T-helper 22 cell (primary cell): ENCODE results near the gene MEIOB.
"Not testable (repeated sequence)": the region's sequence is repeated elsewhere in the genome, so short reads cannot be mapped to it uniquely, and the experiment has no call there.

Experiments used
- DNase-seq: peaks from one replicate; pipeline ENCODE4 v3.0.0-alpha.2; 2020; ENCODE audit warnings: low read depth

The MEIOB gene

DNA sequence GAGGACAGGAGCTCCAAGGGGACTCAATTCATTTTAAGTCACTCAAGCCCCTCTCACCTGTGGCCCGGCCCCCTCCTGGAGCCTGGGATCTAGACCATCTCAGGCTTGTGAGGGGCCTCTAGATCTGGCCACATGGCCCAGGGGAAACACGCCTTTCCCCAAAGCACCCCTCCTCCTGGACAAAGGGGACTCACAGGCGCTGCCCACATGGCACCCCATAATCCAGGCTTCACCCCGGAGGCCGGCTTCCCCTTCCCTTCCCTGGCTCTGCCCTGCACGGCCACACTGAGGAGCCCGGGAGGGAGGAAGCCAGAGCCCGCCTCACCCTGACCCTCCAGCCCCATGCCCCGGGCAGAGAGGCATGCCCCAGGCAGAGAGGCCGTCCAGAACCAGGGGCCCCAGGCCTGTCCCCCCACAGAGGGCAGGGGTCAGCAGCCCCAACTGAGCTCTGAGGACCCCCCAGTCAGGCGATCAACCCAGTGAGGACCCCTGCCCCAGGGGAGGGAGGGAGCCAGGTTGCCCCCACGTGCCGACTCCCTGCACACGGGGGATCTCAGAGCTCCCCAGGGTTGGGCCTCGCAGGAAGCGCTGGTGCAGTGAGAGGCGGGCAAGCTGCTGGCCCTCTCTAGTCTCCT, 35.4 kb upstream of the MEIOB start:
- no peak for DNase-seq

- DNase-seq: no peak
Observed at GRCh38 chr16:1906846-1907165, 34.8 kb upstream of the MEIOB start.

DNA sequence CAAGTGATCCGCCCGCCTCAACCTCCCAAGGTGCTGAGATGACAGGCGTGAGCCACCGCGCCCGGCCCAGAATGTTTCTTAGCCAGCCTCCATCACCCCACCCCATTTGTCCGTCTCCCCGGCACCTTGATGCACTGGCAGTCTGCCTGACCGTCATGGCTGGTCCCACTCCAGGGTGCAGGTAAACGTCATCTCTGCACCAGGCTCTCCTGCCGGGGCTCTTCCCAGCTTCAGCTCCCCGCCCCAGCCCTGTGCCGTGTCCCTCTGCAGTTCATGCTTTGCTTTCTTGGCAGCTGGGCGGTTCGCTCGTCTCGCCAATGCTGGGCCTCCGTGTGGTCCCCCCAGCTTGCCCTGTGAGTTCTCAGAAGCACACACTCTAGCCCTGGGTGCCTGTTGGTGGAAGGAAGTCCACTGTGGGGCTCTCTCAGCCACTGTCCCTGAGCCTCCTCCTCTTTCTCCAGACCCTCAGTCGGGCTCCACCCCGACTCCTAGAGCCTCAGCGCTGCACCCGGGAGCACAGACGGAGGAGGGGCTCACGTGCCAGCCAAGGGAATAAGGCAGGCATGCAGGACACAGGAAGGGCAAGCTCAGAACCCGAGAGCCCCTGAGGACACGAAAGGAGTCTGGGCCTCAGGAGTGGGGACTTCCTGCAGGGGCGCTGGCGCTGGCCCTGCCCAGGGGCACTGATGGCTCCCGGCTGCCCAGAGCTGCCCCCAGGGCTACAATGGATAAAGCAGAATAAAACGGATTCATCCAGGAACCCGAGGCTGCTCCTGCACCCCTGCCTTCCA, 34.3 kb upstream of the MEIOB start:
- no peak for DNase-seq

- no peak for DNase-seq
Observed at GRCh38 chr16:1903845-1904840, 32.2 kb upstream of the MEIOB start.

DNA sequence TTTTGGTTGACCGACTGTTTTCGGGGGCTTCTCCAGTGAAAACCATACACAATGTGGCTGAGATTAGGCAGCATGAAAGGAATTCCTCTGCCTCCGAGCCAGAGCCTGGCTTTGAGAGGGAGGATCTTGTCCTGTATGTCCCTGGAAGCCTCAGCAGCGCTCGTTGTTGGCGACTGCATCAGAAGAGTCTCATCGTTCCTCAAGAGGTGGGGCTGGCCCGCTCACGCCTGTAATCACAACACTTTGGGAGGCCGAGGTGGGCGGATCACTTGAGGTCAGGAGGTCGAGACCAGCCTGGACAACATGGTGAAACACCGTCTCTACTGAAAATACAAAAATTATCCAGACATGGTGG, 31.2 kb upstream of the MEIOB start:
- no peak for DNase-seq

DNA sequence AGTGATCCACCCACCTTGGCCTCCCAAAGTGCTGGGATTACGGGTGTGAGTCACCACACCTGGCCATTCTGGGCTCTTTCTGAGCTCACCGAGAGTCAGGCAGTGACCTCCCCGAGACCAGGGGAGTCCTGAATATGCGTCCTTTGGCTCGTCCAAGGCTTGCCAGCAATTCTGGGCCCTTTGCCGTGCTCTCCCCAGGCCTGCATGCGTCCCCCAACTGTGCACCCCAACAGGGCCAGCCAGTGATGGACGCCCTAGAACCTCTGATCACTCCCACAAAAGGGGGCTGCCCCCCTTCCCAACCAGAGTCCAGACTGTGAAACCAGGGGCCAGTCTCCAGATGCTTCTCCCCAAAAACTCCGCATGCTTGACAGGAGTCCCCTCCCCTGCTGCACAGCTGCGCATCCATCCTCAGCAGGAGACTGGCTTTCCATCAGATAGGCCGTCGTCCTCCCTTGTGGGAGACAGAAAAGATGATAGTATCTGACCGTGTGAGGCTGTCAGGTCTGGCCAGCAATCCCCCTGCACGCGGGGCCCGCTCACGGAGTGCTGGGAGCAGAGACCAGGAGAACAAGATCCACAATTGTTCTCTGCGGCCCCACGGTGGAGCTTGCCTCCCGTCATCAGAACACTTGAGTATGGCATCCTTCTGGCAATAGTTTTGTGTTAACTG, 30.7 kb upstream of the MEIOB start:
- DNase-seq: no peak

- no peak for DNase-seq
Observed at GRCh38 chr16:1900452-1900774, 28.4 kb upstream of the MEIOB start.

DNA sequence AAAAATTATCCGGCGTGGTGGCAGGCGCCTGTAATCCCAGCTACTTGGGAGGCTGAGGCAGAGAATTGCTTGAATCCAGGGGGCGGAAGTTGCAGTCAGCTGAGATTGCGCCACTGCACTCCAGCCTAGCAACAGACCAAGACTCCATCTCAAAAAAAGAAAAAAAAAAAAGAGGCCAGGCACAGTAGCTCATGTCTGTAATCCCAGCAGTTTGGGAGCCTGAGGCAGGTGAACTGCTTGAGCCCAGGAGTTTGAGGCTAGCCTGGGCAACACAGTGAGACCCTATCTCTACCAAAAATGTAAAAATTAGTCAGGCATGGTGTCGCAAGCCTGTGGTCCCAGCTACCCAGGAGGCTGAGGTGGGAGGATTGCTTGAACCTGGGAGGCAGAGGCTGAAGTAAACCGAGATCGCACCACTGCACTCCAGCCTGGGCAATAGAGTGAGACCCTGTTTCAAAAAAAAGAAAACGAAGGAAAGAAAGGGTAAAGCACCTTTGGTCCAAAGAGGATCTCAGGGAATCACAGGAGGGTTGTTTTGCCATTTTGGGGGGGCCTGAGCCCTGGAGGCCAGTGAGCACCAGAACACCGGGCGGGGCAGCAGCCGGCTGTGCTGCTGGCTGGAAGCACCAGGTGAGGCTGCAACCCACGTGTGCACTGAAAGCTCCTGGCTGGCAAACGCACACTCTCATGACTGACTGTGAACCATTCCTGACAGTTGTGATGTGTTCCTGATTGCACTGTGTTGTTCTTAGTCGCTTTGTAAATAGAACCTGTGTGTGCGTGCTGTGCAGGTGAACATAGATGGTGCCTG, 27.9 kb upstream of the MEIOB start:
- DNase-seq: no peak

DNA sequence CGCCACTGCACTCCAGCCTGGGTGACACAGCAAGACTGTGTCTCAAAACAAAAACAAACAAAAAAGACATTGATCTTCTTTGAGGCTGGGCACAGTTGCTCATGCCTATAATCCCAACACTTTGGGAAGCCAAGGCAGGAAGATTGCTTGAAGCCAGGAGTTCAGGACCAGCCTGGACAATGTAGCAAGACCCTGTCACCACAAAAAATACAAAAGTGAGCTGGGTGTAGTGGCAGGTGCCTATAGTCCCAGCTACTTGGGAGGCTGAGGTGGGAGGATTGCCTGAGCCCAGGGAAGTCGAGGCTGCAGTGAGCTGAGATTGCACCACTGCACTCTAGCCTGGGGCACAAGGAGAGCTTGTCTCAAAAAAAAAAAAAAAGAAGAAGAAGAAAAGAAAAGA, 25.7 kb upstream of the MEIOB start:
- DNase-seq: not testable (repeated sequence)

GRCh38 chr16:1895949-1896675, 24.1 kb upstream of the MEIOB start:
- DNase-seq: no peak

- no peak for DNase-seq
Observed at GRCh38 chr16:1895068-1895467, 23.1 kb upstream of the MEIOB start.

- DNase-seq: no peak
Observed at GRCh38 chr16:1890708-1891050, 18.7 kb upstream of the MEIOB start.

DNA sequence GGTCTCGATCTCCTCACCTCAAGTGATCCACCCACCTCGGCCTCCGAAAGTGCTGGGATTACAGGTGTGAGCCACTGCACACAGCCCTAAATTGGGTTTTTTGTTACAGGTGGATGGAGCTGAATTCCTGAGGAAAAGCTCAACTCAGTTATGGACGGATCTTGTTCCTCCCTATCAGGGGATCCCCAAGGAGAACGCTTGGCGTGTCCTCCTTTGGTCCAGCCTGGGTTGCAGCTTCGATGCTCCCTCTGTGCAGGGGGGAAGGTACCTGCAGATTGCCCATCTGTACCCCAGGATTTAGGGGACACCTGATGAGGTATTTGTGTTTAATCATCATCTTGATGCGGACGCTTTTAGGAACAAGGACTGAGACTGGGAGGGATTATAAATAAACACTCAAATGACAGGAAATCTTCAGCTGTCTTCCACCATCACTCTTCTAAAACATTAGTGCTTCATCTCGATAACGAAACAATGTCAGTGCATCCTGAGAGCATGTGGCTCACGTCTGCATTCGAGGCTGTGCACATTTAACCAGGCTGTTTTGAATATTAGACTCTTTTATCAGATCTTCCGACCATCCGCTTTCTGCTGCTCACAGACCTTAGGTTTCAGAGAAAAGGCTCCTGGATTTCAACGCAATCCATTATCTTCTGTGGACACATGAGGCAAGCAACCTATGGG, 18.2 kb upstream of the MEIOB start:
- DNase-seq: no peak

- DNase-seq: no peak
Observed at GRCh38 chr16:1887711-1888354, 15.9 kb upstream of the MEIOB start.

DNA sequence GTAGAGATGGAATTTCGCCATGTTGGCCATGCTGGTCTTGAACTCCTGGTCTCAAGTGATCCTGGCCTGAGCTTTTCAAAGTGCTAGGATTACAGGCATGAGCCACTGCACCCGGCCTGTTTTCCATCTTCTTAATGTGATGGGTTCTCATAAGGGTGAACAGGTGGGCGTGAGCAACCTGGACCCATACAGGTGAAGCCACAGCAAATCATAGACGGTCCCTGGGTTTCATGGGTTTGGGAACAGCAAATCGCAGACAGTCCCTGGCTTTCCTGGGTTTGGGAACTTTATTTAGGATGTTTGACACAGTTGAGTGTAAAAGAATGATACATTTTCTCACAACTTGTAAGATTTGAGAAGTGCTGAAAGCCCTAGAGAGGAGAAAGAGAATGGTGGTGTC, 12.9 kb upstream of the MEIOB start:
- no peak for DNase-seq

GRCh38 chr16:1884155-1884760, 12.3 kb upstream of the MEIOB start:
- no peak for DNase-seq

GRCh38 chr16:1881172-1881571, 9.2 kb upstream of the MEIOB start:
- DNase-seq: not testable (repeated sequence)

GRCh38 chr16:1879477-1879876, 7.5 kb upstream of the MEIOB start:
- DNase-seq: no peak

DNA sequence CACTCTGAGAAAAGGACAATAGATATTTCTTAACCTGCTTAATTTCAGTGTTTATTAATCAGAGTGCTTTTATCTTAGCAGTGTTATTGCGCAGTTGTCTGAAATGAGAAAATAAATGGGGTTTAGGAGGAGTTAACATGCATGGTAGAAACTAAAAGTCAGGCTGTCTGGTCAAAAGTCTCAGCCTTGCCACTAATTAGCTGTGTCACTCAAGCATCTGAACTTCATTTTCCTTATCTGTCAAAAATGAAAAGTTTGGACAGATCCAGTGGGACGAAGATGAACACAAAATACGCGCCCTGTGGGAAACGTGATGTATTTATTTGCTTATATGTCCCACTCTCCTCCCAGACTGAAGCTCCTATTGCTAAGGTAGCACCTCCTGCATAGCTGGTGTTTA, 6.3 kb upstream of the MEIOB start:
- no peak for DNase-seq

- DNase-seq: no peak
Observed at GRCh38 chr16:1877804-1878203, 5.8 kb upstream of the MEIOB start.
